ENCODE measurements around the gene IQCK. TPM values are rescaled to one million over a fixed set of nuclear protein-coding genes. Genes with fewer than 3 reads are reported as not detected.

Gene IQCK
- polyA plus RNA-seq, 2 of the 4 experiments (the other 2 are of a cell fraction): 10.3 to 15.6 TPM

GRCh38 chr16:19859603-19860002, 141.5 kb downstream of the IQCK start (continued):
- TF ChIP-seq HOXA7 (CRISPR knock-in tag; IDR thresholded peaks at IDR 0.05): no peak
- no peak for TF ChIP-seq ELK1 (IDR thresholded peaks at IDR 0.05; ENCODE audit: low read depth, low read length)

- no peak overlapping the region for H3K4me3 ChIP-seq
- FAIRE-seq (no peak), DNase-seq (ENCODE audit: low read depth in 1 of 2, low spot score in 1 of 2) (no peak), ATAC-seq (no peak)
- H3K27ac ChIP-seq: no peak overlapping the region
- H3K4me1 ChIP-seq: no peaks in the 10 kb centered on the region
- CTCF ChIA-PET: interaction anchor here (1.1 to 1.6 kb wide), 2 partner anchors 12 to 259 kb away, joined by 3 to 5 read pairs; no protein-coding TSS in a partner anchor
- POLR2A ChIA-PET: no interaction called here
- no peak overlapping the region for H3K4me2 ChIP-seq
- TF ChIP-seq BHLHE40 (IDR thresholded peaks at IDR 0.05; ENCODE audit: low read depth, low read length): no peak
- TF ChIP-seq REST (IDR thresholded peaks at IDR 0.05): no peak
- TF ChIP-seq NFE2L2 (conservative IDR thresholded peaks at IDR 0.05; ENCODE audit: low read length): no peak
- TF ChIP-seq HEYL (CRISPR knock-in tag; IDR thresholded peaks at IDR 0.05): no peak
- no peak for TF ChIP-seq RCOR1 (IDR thresholded peaks at IDR 0.05; ENCODE audit: low read depth, low read length)
- TF ChIP-seq CTCF (IDR thresholded peaks at IDR 0.05): no peak
- no peak for TF ChIP-seq POLR2A (IDR thresholded peaks at IDR 0.05; ENCODE audit: low read length)
- TF ChIP-seq CBX2 (IDR thresholded peaks at IDR 0.05; ENCODE audit: borderline replicate concordance, low read depth): no peak
- TF ChIP-seq NPAS2 (CRISPR knock-in tag; IDR thresholded peaks at IDR 0.05; ENCODE audit: borderline replicate concordance): no peak
- H3K9me3 ChIP-seq: no peaks in the 10 kb centered on the region
- WGBS (ENCODE audit: missing lambda C conversion rate): 89% methylated on average over 21 of the region's 21 CpGs
Measured at GRCh38 chr16:19860166-19861041, 142.3 kb downstream of the IQCK start.

- no peak for FAIRE-seq
- H3K4me1 ChIP-seq: no peaks in the 10 kb centered on the region
- 94% methylated on average over 3 of the region's 3 CpGs for WGBS (ENCODE audit: missing lambda C conversion rate)
- CTCF ChIA-PET: interaction anchor here (0.7 to 1.1 kb wide), 2 partner anchors 133 to 260 kb away, joined by 3 read pairs; no protein-coding TSS in a partner anchor
- H3K4me2 ChIP-seq: no peak overlapping the region
- no peak overlapping the region for H3K4me3 ChIP-seq
- no peak for ATAC-seq
- TF ChIP-seq CBX8 (IDR thresholded peaks at IDR 0.05) (no peak), POLR2AphosphoS2 (conservative IDR thresholded peaks at IDR 0.05; ENCODE audit: low read length) (no peak), CHD4 (IDR thresholded peaks at IDR 0.05; ENCODE audit: borderline replicate concordance) (no peak), HOXB13 (CRISPR knock-in tag; IDR thresholded peaks at IDR 0.05; ENCODE audit: low read depth) (no peak), TFCP2L1 (CRISPR knock-in tag; IDR thresholded peaks at IDR 0.05) (no peak)
- POLR2A ChIA-PET: no interaction called here
- DNase-seq (ENCODE audit: low read depth in 1 of 2, low spot score in 1 of 2): no peak
- no peak overlapping the region for H3K27ac ChIP-seq
- no peaks in the 10 kb centered on the region for H3K9me3 ChIP-seq
Measured at GRCh38 chr16:19861133-19861532, 143.1 kb downstream of the IQCK start.

Measured in A549 (cell line).